HG02678 (cell line): ENCODE results near the gene ELAPOR1.
"Not testable (repeated sequence)": the region's sequence is repeated elsewhere in the genome, so short reads cannot be mapped to it uniquely, and the experiment has no call there.

Experiments used
- ATAC-seq: cut with Tn5 transposase; IDR thresholded peaks from one replicate; pipeline ENCODE4 v1.9.1; 2021; ENCODE audit warnings: mild to moderate bottlenecking, moderate library complexity; ENCODE audit not compliant: unreplicated experiment

ELAPOR1 gene

GRCh38 chr1:109133815-109134214, 19.9 kb downstream of the ELAPOR1 start:
- ATAC-seq = peak; percentile 53

GRCh38 chr1:109134423-109134822, 20.5 kb downstream of the ELAPOR1 start:
- ATAC-seq = peak; percentile 81

GRCh38 chr1:109135940-109136339, 22.0 kb downstream of the ELAPOR1 start:
- no peak for ATAC-seq

- no peak for ATAC-seq
Observed at GRCh38 chr1:109136766-109137165, 22.9 kb downstream of the ELAPOR1 start.

- ATAC-seq = no peak
Observed at GRCh38 chr1:109137958-109138357, 24.0 kb downstream of the ELAPOR1 start.

GRCh38 chr1:109138358-109138757, 24.4 kb downstream of the ELAPOR1 start:
- no peak for ATAC-seq

GRCh38 chr1:109140392-109140791, 26.5 kb downstream of the ELAPOR1 start:
- no peak for ATAC-seq

GRCh38 chr1:109142260-109142659, 28.3 kb downstream of the ELAPOR1 start:
- ATAC-seq = no peak

- ATAC-seq = not testable (repeated sequence)
Observed at GRCh38 chr1:109142725-109143124, 28.8 kb downstream of the ELAPOR1 start.

- ATAC-seq = no peak
Observed at GRCh38 chr1:109148987-109149561, 35.2 kb downstream of the ELAPOR1 start.

- no peak for ATAC-seq
Observed at GRCh38 chr1:109149874-109150601, 36.1 kb downstream of the ELAPOR1 start.

GRCh38 chr1:109151146-109151990, 37.5 kb downstream of the ELAPOR1 start:
- ATAC-seq = no peak

- no peak for ATAC-seq
Observed at GRCh38 chr1:109152196-109152595, 38.3 kb downstream of the ELAPOR1 start.

GRCh38 chr1:109156916-109157385, 43.0 kb downstream of the ELAPOR1 start:
- ATAC-seq = no peak

GRCh38 chr1:109158433-109158832, 44.5 kb downstream of the ELAPOR1 start:
- ATAC-seq = no peak

- no peak for ATAC-seq
Observed at GRCh38 chr1:109159326-109159725, 45.4 kb downstream of the ELAPOR1 start.

- no peak for ATAC-seq
Observed at GRCh38 chr1:109160071-109160840, 46.3 kb downstream of the ELAPOR1 start.

GRCh38 chr1:109161858-109162606, 48.1 kb downstream of the ELAPOR1 start:
- ATAC-seq = peak; percentile 60

GRCh38 chr1:109162626-109163025, 48.7 kb downstream of the ELAPOR1 start:
- no peak for ATAC-seq

- ATAC-seq = no peak
Observed at GRCh38 chr1:109163551-109163950, 49.6 kb downstream of the ELAPOR1 start.
